ENCODE data around the gene UBAC1. TPM values are rescaled to one million over a fixed set of nuclear protein-coding genes. Genes with fewer than 3 reads are reported as not detected.

Gene UBAC1
- total RNA-seq, 1 donor from 2014 or later: 35.2 TPM

DNA sequence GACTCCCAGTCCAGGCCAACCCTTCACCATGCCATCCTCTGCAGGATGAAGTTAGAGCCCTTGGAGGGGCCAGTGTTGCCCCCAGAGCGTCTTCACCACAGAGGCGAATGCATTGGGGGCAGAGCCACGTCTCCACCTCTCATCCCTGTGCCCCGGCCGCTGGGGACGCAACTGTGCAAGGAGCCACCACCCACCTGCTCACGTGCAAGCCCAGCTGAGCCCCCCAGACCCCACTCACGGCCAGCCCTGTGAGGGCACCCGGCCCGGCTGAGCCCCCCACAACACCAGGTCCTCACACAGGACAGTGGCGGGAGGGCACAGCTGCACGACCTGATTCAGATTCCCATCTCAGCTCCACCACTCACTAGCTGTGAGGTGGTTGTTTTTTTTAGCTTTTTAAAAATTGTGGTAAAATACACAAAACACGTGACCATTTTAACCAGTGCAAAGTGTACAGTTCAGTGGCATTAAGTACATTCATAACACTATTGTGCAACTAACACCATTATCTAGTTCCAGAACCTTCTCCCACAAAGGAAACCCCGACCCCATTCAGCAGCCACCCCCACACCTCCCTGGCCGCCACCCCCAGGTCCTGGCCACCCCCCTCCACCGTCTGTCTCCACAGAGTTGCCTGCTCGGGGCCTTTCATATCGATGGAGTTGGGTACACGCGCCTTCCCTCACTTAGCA, 33.5 kb upstream of the UBAC1 start:
- intact Hi-C loops (cut with DNase I): no loop called here
- DNase-seq (ENCODE audit: low spot score): no peak
- ATAC-seq: no peak

- ATAC-seq (no peak), DNase-seq (ENCODE audit: low spot score) (no peak)
- intact Hi-C loops (cut with DNase I): no loop called here
These were observed 32.8 kb upstream of the UBAC1 start for GRCh38 chr9:135993765-135994500.

DNA sequence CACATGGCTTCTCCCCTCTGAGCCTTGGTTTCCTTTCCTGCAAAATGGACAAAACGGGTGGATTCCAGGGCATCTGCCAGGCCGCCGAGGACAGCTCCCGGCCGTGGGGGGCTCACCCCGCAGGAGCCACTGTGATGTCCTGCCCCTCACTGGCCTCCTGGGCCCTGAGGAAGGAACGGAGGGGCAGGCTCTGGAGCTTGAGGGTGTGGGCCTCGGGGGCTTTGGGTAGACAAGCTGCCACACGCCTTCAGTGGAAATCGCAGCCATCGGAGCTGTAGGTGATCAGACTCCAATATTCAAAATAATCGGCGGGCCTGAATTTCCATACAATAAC, 32.2 kb upstream of the UBAC1 start:
- DNase-seq (ENCODE audit: low spot score) (no peak), ATAC-seq (no peak)
- intact Hi-C loops (cut with DNase I): no loop called here

DNA sequence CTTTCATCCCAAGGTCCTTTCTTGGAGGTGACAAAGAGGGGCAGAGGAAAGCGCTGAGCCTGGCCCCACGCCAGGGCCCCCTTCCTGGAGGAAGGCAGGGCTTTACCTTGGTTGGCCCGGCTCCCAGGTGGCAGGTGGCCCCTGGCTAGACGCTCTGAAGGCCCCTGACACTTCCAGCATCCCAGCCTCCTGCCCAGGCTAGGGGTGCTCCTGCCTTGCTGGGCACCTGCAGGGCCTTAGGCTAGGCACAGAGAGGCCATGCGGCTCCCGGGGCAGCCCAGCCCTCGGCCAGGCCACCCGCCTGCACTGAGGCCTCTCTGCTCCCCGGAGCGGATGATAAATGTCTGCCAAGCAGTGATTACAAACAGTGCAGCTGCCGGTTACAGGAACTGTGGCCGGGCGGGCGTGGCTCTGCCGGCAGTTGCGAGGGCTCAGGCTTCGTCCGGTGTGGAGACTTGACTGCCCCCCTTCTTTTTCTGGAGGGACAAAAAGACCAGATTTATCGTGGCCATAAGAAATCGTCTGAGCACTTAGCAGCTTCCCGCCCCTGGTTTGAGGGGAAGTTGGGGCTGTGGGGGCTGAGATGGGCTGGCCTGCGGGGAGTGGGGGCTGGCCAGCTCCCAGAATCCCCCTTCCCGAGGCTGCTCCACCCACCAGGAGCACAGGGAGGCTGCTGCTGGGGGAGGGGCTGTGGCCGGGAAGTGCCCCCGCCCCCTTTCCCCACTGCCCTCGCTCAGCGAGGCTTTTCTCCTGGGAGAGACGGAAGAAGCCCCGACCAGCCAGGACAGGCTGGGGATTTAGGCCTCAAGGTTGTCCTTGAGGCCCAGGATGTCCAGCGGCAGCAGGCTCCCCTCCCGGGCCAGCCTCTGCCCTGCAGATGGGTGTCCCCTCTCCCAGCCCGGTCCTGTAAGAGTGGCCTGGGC, 31.6 kb upstream of the UBAC1 start:
- intact Hi-C loops (cut with DNase I): no loop called here
- DNase-seq (ENCODE audit: low spot score) (peak; percentile 89), ATAC-seq (peak; percentile 85)

DNA sequence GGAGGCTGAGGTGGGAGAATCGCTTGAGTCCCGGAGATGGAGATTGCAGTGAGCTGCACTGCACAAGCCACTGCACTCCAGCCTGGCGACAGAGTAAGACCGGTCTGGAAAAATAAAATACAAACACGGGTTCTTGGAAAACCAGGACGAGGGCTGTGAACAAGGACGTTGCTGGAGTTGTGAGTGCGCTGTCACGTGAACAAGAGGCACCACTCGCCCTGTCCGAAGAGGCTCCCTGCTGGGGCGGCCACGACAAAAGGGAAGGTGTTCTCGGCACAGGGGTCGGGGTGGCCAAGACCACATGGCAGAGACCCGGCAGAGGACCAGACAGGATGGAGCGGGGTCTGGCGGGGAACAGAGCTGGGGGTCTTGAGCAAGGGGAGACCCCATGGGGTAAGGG, 30.6 kb upstream of the UBAC1 start:
- no peak for ATAC-seq
- intact Hi-C loops (cut with DNase I): no loop called here
- no peak for DNase-seq (ENCODE audit: low spot score)

DNA sequence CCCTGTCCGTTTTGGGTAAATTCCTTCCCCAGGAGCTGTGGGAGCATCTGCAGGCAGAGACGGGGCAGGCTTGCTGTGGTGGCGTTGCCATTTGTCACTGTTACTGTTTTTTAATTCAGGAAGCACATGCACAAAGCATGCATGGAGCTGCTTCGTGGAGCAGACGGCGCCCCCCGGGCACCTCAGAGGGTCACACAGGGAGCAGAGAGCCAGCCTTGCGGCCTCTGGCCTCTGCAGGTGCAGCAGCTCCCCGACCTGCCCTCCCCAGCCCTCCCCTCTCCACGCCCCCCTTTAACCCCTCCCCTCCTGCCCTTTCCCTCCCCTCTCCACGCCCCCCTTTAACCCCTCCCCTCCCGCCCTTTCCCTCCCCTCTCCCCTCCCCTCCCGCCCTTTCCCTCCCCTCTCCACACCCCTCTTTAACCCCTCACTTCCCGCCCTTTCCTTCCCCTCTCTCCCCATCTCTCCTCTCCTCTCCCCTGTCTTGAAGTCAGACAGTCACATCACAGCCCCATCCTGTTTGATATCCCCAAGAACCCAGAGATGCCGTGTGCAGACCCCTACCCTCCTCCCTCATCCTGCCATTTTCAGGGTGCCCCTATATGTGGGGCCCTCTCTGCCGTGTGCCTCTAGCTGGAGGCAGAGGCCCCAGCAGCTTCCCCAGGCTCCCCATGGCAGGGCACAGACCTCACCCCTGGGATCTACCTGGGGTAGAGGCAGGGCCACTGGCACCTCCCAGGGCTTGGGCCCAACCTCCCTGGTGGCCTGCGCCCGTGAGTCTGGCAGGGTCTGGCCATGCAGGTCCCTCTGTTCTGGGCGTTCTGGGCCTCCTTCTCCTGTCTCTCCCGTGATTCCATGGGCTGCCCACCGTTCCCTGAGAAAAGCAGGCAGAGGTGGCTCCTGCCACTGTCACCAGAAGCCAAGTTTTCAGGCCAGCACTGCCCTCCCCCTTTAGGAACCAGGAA, 29.6 kb upstream of the UBAC1 start:
- peak; percentile 52 for ATAC-seq
- DNase-seq (ENCODE audit: low spot score): no peak
- intact Hi-C loops (cut with DNase I): no loop called here

DNA sequence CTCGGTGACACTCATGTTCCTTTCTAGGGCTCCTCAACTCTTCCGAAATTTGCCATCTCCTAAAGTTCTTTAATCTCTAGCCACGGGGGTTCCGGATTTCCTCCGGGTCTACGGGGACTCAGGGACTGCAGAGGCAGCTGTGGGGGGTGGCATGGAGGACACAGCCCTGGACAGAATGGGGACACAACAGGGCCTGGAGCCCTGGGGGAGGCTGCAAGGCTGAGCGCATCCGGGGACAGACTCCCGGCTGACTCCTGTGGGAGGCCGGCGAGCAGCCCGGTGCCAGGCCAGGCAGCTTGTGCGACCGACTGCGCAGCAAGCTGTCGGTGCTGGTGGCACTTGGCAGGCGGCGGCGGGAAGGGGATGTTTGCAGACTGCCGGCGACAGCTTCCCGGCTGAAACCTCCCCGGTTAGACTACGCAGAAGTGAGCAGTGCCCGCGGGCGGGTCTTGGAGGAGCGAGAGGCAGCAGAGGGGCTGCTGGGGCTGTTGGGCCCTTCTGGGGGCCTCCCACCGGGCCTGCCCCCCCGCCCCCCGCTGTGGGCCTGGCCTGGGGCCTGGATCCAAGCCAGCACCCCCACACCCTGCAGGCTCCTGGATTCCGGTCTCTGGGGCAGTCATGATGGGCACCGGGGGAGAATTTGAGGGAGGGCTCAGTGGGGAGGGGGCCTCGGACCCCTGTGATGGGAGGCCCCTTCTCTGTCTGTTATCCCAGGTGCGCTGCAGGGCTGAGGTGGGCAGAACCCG, 28.7 kb upstream of the UBAC1 start:
- intact Hi-C loops (cut with DNase I): no loop called here
- ATAC-seq (no peak), DNase-seq (ENCODE audit: low spot score) (no peak)

DNA sequence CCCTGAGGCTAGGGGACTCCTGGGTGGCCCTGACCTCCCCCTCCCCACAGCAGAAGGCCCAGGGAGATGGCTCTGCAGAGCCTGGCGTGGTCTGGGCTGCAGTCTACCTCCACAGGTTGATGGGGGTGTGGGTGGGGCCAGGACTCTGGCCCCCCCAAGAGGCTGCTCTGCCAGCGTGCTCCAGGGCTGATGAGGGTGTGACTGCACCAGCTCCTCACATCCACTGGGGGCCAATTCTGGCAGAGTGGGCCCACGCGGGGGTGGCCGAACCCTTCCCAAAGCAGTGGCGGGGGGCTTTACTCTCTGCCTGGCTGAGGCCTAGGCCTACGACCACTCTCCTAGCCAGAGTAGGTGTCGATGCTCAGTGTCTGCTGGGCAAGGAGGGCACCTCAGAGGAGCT, 28.0 kb upstream of the UBAC1 start:
- DNase-seq (ENCODE audit: low spot score): no peak
- intact Hi-C loops (cut with DNase I): no loop called here
- no peak for ATAC-seq

DNA sequence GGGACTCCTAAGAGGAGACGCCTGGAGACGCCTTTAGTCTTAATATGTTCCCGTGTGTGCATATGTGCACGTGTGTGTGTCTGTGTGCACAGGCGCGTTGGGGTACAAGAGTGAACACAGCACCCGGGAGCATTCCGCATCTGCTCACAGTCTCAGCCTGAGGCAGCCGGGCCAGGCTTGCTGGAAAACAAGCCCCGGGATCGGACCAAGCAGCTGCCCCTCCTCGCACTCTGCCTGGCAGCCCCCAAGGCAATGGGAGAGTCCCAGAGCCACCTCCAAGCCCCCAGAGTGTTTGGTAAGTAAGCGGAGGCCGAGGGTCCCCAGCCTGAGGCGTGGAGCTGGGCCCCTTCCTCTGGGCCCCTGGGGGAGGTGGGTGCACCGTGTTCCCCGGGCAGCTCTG, 27.3 kb upstream of the UBAC1 start:
- intact Hi-C loops (cut with DNase I): no loop called here
- ATAC-seq (no peak), DNase-seq (ENCODE audit: low spot score) (no peak)

GRCh38 chr9:135987838-135988404, 26.7 kb upstream of the UBAC1 start:
- intact Hi-C loops (cut with DNase I): no loop called here

GRCh38 chr9:135986605-135987004, 25.4 kb upstream of the UBAC1 start:
- ATAC-seq: no peak
- intact Hi-C loops (cut with DNase I): no loop called here
- no peak for DNase-seq (ENCODE audit: low spot score)

More at GRCh38 chr9:135987838-135988404, 26.7 kb upstream of the UBAC1 start:
- no peak for DNase-seq (ENCODE audit: low spot score)
- ATAC-seq: no peak

DNA sequence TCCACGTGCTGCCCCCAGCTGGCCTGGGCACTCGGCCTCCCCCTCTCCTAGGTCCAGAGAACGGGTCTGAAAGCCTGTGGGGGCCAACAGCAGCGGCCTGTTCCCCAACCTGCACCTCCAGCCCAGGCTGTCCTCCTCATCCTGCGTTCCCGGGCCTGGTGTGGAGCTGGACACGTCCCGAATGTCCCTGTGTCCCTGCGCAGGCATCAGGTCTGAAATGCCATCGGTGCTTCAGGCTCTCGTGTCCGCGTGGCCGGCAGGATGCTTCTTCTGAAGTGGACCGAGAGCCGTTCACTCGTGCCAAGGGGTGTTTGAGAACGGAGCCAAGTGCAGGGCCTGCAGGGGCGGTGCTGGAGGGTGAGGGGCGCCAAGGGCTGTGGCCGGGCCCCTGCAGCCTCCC, 24.7 kb upstream of the UBAC1 start:
- intact Hi-C loops (cut with DNase I): no loop called here
- no peak for ATAC-seq
- no peak for DNase-seq (ENCODE audit: low spot score)

DNA sequence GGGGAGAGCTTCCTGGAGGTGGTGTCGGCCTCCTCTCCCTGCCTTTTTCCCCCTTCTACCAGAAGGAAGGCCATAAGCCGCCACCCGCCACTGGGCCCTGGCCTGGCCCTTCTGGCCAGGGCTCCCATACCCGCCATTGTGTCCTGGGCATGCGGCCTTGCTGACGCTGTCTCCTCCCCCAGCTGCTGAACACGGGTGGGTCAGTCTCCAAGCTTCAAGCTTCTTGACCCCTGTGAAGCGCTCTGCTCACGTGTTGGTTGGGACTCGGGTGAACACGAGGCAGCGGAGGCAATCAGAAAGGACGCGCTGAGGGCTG, 24.2 kb upstream of the UBAC1 start:
- ATAC-seq (no peak), DNase-seq (ENCODE audit: low spot score) (no peak)
- intact Hi-C loops (cut with DNase I): no loop called here

- no peak for DNase-seq (ENCODE audit: low spot score)
- ATAC-seq: no peak
- intact Hi-C loops (cut with DNase I): no loop called here
These were observed 23.0 kb upstream of the UBAC1 start for GRCh38 chr9:135984072-135984710.

DNA sequence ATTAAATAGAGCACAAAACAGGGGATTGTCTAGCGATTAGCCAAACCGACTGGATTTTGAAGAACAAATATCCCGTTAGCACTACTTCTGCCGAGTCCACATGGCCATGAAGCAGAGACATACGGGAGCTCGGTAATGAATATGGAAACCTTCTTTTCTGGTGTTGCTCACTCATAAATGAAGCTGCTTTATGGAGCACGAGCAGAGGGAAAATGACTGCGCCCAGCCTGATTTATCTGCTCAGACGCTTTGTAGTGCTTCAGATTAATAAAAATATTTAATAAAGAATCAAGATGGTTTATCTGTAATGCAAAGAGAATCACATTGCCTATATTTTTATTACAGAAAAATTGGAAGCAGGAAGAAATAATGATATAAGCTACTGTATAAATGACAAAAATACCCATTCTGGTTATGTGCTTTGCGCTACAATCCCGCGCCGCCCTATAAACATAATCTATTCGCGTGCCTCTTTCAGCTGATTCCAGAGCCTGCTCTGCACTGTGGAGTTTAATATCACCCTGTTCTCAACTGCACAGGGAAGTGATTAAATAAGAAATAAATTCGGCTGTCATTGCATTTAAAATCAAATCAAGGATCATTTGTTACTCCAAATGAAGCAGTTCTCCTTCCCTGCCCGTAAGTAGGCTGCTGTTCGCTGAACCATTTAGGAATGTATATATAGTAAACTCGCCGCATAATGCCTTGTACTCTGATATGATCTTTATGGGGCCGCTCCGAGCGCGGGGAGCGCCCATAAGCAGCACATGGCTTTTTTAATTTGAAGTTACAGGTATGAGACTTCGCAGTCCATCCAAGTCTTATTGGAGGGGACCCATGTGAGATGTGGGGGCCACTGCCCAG, 22.3 kb upstream of the UBAC1 start:
- intact Hi-C loops (cut with DNase I): no loop called here
- no peak for DNase-seq (ENCODE audit: low spot score)
- ATAC-seq: no peak

DNA sequence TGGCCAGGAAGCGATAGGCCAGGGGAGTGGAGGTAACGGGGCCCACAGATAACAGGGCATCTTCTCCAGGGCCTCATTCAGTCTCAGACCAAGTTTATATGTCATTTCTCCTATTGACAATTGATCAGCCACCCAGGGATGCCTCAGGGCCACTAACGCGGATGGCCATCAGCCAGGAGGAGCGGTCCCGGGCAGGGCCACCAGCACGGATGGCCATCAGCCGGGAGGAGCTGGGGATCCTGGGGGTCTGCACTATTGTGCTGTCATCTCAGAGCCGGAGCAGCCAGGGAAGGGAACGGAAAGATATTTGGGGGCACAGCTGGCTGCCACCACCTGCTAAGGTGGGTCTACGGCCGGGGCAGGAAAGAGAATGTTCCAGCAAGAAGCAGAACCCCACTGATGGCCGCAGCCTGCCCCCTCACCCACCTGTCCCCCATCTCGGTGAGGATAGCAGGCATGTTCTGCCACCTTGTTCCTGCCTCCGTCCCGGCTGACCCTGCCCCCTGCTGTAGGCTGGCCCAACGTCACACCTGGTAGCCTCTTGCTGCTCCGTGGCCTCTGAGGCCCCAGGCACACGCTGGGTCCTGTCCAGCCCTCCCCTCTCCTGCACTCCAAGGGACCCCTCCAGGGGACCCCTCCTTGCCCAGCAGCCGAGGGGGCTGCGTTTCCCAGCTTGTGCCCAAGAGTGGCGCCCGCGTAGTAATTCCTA, 21.5 kb upstream of the UBAC1 start:
- ATAC-seq (no peak), DNase-seq (ENCODE audit: low spot score) (no peak)

More for the DNA sequence above, 21.5 kb upstream of the UBAC1 start:
- intact Hi-C loops (cut with DNase I): no loop called here

All from sciatic nerve (tissue), 2 donors.